Esophagus muscularis mucosa (tissue), 3 donors: Measurements from ENCODE around the gene SPTBN1.

Experiments
- POLR2A ChIP-seq: fragments of 450-650 bp; IDR thresholded peaks from one replicate; pipeline ENCODE4 v1.6.1; 2017; ENCODE audit warnings: antibody characterized with exemption, moderate library complexity, mild to moderate bottlenecking, low read depth
- TF ChIP-seq, protein P1 (sequence below), 3 experiments: fragments of 200-600 bp in 2 of 3; fragments of 450-650 bp in 1 of 3; sonication (generic) in 2 of 3; IDR thresholded peaks; one replicate each; pipeline ENCODE4 v1.5.1; 2017 to 2019; ENCODE audit warnings: antibody characterized with exemption in 3 of 3, mild to moderate bottlenecking in 2 of 3, moderate library complexity in 1 of 3

DNA sequence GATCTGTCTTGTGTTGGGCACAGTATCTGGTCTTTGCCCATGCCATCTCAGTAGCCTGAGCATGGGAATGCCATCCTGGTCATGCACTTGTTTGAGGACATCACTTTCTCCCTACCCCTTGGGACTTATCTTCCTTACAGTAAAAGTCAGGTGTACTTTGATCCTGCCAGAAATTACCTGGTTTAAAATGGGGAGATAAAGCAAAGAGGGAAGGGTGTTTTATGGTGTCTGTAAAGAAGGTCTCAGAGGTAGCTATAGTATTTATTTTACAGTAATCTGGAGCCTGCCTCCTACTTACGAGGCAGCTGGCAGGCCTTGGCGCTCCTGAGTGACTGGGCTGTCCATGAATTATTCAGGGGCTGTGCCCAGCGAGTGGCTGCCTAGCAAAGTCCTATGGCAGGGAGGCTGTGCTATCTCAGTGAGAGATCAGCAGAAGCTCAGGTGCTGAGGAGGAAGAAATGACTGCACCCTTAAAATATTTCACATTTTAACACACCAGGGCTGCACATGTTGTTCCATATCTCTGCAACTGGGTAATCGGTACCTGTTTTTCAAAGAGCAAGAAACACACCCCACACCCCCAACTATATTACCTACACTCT, 93.9 kb downstream of the SPTBN1 start:
- TF ChIP-seq, protein P1, sequence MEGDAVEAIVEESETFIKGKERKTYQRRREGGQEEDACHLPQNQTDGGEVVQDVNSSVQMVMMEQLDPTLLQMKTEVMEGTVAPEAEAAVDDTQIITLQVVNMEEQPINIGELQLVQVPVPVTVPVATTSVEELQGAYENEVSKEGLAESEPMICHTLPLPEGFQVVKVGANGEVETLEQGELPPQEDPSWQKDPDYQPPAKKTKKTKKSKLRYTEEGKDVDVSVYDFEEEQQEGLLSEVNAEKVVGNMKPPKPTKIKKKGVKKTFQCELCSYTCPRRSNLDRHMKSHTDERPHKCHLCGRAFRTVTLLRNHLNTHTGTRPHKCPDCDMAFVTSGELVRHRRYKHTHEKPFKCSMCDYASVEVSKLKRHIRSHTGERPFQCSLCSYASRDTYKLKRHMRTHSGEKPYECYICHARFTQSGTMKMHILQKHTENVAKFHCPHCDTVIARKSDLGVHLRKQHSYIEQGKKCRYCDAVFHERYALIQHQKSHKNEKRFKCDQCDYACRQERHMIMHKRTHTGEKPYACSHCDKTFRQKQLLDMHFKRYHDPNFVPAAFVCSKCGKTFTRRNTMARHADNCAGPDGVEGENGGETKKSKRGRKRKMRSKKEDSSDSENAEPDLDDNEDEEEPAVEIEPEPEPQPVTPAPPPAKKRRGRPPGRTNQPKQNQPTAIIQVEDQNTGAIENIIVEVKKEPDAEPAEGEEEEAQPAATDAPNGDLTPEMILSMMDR (IDR thresholded peaks at IDR 0.05), result no peak
- no peak for TF ChIP-seq POLR2A
